SHP77 treated with DMSO at 0.1 percent for 48 hours (cell line): ENCODE measurements around the gene DPP6.

Source experiments
- DNase-seq: peaks from one replicate; lab custom pipeline; 2025; lab: John Stamatoyannopoulos, UW

Gene DPP6

GRCh38 chr7:154540596-154540995, 488.4 kb downstream of the DPP6 start:
- DNase-seq, result no peak

GRCh38 chr7:154541606-154542005, 489.4 kb downstream of the DPP6 start:
- no peak for DNase-seq

GRCh38 chr7:154546946-154547587, 494.9 kb downstream of the DPP6 start:
- no peak for DNase-seq

GRCh38 chr7:154553711-154554265, 501.6 kb downstream of the DPP6 start:
- no peak for DNase-seq

- no peak for DNase-seq
These were observed 507.3 kb downstream of the DPP6 start for GRCh38 chr7:154559454-154559853.

- DNase-seq, result no peak
These were observed 512.5 kb downstream of the DPP6 start for GRCh38 chr7:154564676-154565075.

GRCh38 chr7:154566877-154567276, 514.7 kb downstream of the DPP6 start:
- DNase-seq, result no peak

GRCh38 chr7:154568346-154568745, 516.1 kb downstream of the DPP6 start:
- DNase-seq, result no peak

GRCh38 chr7:154569916-154570315, 517.7 kb downstream of the DPP6 start:
- no peak for DNase-seq

- no peak for DNase-seq
These were observed 519.6 kb downstream of the DPP6 start for GRCh38 chr7:154571772-154572171.

- DNase-seq, result no peak
These were observed 522.0 kb downstream of the DPP6 start for GRCh38 chr7:154574235-154574634.

GRCh38 chr7:154575497-154575896, 523.3 kb downstream of the DPP6 start:
- no peak for DNase-seq

- DNase-seq, result no peak
These were observed 524.4 kb downstream of the DPP6 start for GRCh38 chr7:154576604-154577003.

GRCh38 chr7:154577141-154577873, 525.1 kb downstream of the DPP6 start:
- DNase-seq, result no peak

GRCh38 chr7:154578336-154578735, 526.1 kb downstream of the DPP6 start:
- DNase-seq, result no peak

GRCh38 chr7:154579711-154580110, 527.5 kb downstream of the DPP6 start:
- no peak for DNase-seq

- no peak for DNase-seq
These were observed 529.2 kb downstream of the DPP6 start for GRCh38 chr7:154581251-154581890.

GRCh38 chr7:154583454-154583853, 531.3 kb downstream of the DPP6 start:
- DNase-seq, result no peak

- no peak for DNase-seq
These were observed 532.4 kb downstream of the DPP6 start for GRCh38 chr7:154584352-154585252.

GRCh38 chr7:154587792-154588191, 535.6 kb downstream of the DPP6 start:
- no peak for DNase-seq

- DNase-seq, result no peak
These were observed 539.3 kb downstream of the DPP6 start for GRCh38 chr7:154591544-154591943.

- DNase-seq, result no peak
These were observed 540.2 kb downstream of the DPP6 start for GRCh38 chr7:154592388-154592787.
